Neuronal stem cell (in vitro differentiated cells): ENCODE measurements around the gene AGAP1.

Source experiments
- DNase-seq: peaks from one replicate; pipeline ENCODE4 v3.0.0-alpha.2; 2013; ENCODE audit warnings: low spot score
- H2AFZ ChIP-seq: one replicate; pipeline ENCODE4 v1.6.1; 2013; ENCODE audit warnings: mild to moderate bottlenecking, low read length, inconsistent platforms
- H2AK5ac ChIP-seq: 2 replicates; pipeline ENCODE4 v1.6.1; 2013; ENCODE audit warnings: low read depth, mild to moderate bottlenecking, inconsistent platforms, low read length, moderate library complexity, mixed read lengths
- H2BK120ac ChIP-seq: 2 replicates; pipeline ENCODE4 v1.6.1; 2013; ENCODE audit warnings: low read depth, mild to moderate bottlenecking, inconsistent platforms, low read length, moderate library complexity, mixed read lengths
- H2BK12ac ChIP-seq: one replicate; pipeline ENCODE4 v1.6.1; 2013; ENCODE audit warnings: low read length, inconsistent platforms
- H2BK15ac ChIP-seq: 2 replicates; pipeline ENCODE4 v1.6.1; 2013; ENCODE audit warnings: mild to moderate bottlenecking, low read length, inconsistent platforms, mixed read lengths
- H2BK5ac ChIP-seq: one replicate; pipeline ENCODE4 v1.6.1; 2013; ENCODE audit warnings: inconsistent platforms, mild to moderate bottlenecking, low read length, moderate library complexity
- H3K14ac ChIP-seq: one replicate; pipeline ENCODE4 v1.6.1; 2013; ENCODE audit warnings: low read length, inconsistent platforms
- H3K18ac ChIP-seq: 2 replicates; pipeline ENCODE4 v1.6.1; 2013; ENCODE audit warnings: low read length, inconsistent platforms
- H3K23ac ChIP-seq: 2 replicates; pipeline ENCODE4 v1.6.1; 2013; ENCODE audit warnings: low read depth, mild to moderate bottlenecking, mixed read lengths, low read length, inconsistent platforms; ENCODE audit not compliant: poor library complexity
- H3K27ac ChIP-seq: replicated peaks from 3 replicates; pipeline ENCODE4 v1.5.1; 2013; ENCODE audit warnings: low read length, inconsistent platforms
- H3K27me3 ChIP-seq, 3 experiments: 2 replicates each; pipeline ENCODE4 v1.6.1; 2013; ENCODE audit warnings: low read length in 3 of 3, mild to moderate bottlenecking in 2 of 3, inconsistent platforms in 1 of 3, low read depth in 1 of 3, mixed read lengths in 1 of 3, moderate library complexity in 1 of 3; ENCODE audit not compliant: control insufficient read depth in 3 of 3, insufficient read depth in 3 of 3
- H3K36me3 ChIP-seq, 2 donors: replicated peaks in 1 of 2; 2 replicates each; pipeline ENCODE4 v1.6.1; 2013; ENCODE audit warnings: low read length in 2 of 2; ENCODE audit not compliant: control insufficient read depth in 2 of 2, insufficient read depth in 2 of 2
- H3K4ac ChIP-seq: 2 replicates; pipeline ENCODE4 v1.6.1; 2013; ENCODE audit warnings: inconsistent platforms, mild to moderate bottlenecking, low read length, moderate library complexity
- H3K4me1 ChIP-seq, 2 donors: 1 replicate in 1 of 2; 2 replicates in 1 of 2; pipeline ENCODE4 v1.6.1; 2013; ENCODE audit warnings: low read length in 2 of 2, low read depth in 1 of 2; ENCODE audit not compliant: control insufficient read depth in 2 of 2, insufficient read depth in 1 of 2
- H3K4me2 ChIP-seq: one replicate; pipeline ENCODE4 v1.6.1; 2013; ENCODE audit warnings: mild to moderate bottlenecking, low read length, inconsistent platforms; ENCODE audit not compliant: insufficient read depth, poor library complexity, severe bottlenecking
- H3K4me3 ChIP-seq, 2 donors: 2 replicates each; pipeline ENCODE4 v1.5.1; 2013; ENCODE audit warnings: low read length in 2 of 2, mild to moderate bottlenecking in 2 of 2, inconsistent platforms in 1 of 2, moderate library complexity in 1 of 2
- H3K79me1 ChIP-seq: one replicate; pipeline ENCODE4 v1.6.1; 2013; ENCODE audit warnings: low read depth, mild to moderate bottlenecking, inconsistent platforms, low read length, moderate library complexity
- H3K9ac ChIP-seq: one replicate; pipeline ENCODE4 v1.6.1; 2013; ENCODE audit warnings: mild to moderate bottlenecking, low read depth, low read length, inconsistent platforms; ENCODE audit not compliant: poor library complexity
- H3K9me3 ChIP-seq, 2 donors: replicated peaks in 1 of 2; 2 replicates each; pipeline versions ENCODE3 to v1.6.1; 2013; ENCODE audit warnings: low read length in 2 of 2, mild to moderate bottlenecking in 2 of 2, inconsistent platforms in 1 of 2, low read depth in 1 of 2, mixed read lengths in 1 of 2, moderate library complexity in 1 of 2; ENCODE audit not compliant: control insufficient read depth in 2 of 2, insufficient read depth in 1 of 2
- H4K8ac ChIP-seq: one replicate; pipeline ENCODE4 v1.6.1; 2013; ENCODE audit warnings: low read depth, mild to moderate bottlenecking, inconsistent platforms, low read length, moderate library complexity
- H4K91ac ChIP-seq: one replicate; pipeline ENCODE4 v1.6.1; 2013; ENCODE audit warnings: low read length, low read depth, mild to moderate bottlenecking, inconsistent platforms; ENCODE audit not compliant: poor library complexity
- WGBS, 2 donors: extraction: QIAGEN DNeasy Blood & Tissue Kit; methylation state at CpG; one replicate each; pipeline ENCODE4 v1.1.7; 2013; ENCODE audit warnings: missing lambda C conversion rate in 2 of 2, mixed read lengths in 1 of 2; ENCODE audit not compliant: insufficient read length in 2 of 2, insufficient replicate concordance in 1 of 2; ENCODE audit errors: extremely low coverage in 2 of 2; 5-methylcytosine and 5-hydroxymethylcytosine counted together

The AGAP1 gene

GRCh38 chr2:235478609-235479008 lies 15.2 kb upstream of the AGAP1 start:
- Histone ChIP-seq H3K4me3 (no peak overlapping the region), H3K4me2 (no peak overlapping the region), H3K18ac (no peak overlapping the region), H3K4ac (no peak overlapping the region), H3K14ac (no peak overlapping the region), H3K79me1 (no peaks in the 10 kb centered on the region), H3K9ac (no peak overlapping the region), H3K27me3 (peaks cover 0 to 7% (median 0%) of the 10 kb centered on the region in 3 experiments), H3K36me3 (no peaks in the 10 kb centered on the region), H4K8ac (no peak overlapping the region), H3K27ac (no peak overlapping the region), H2AFZ (no peak overlapping the region), H2BK120ac (no peak overlapping the region), H2BK12ac (no peak overlapping the region), H2BK15ac (no peak overlapping the region), H3K4me1 (no peaks in the 10 kb centered on the region), H2AK5ac (no peak overlapping the region), H3K9me3 (peaks cover 0 to 1% of the 10 kb centered on the region in 2 donors), H3K23ac (no peak overlapping the region), H4K91ac (no peak overlapping the region), H2BK5ac (no peak overlapping the region)
- no CpG with 5 or more reads among the region's 6 CpGs for WGBS, 2 donors
- no peak for DNase-seq

- Histone ChIP-seq H4K91ac (no peak overlapping the region), H2BK12ac (no peak overlapping the region), H3K14ac (no peak overlapping the region), H3K23ac (no peak overlapping the region), H2BK120ac (no peak overlapping the region), H4K8ac (no peak overlapping the region), H3K4ac (no peak overlapping the region), H3K4me3 (no peak overlapping the region), H3K27ac (no peak overlapping the region), H3K79me1 (no peaks in the 10 kb centered on the region), H3K36me3 (no peaks in the 10 kb centered on the region), H3K4me2 (no peak overlapping the region), H3K27me3 (peaks cover 0 to 7% (median 0%) of the 10 kb centered on the region in 3 experiments), H3K9ac (no peak overlapping the region), H3K18ac (peak overlapping the region; percentile 53), H2AFZ (no peak overlapping the region), H3K4me1 (no peaks in the 10 kb centered on the region), H3K9me3 (peaks cover 0 to 1% of the 10 kb centered on the region in 2 donors), H2AK5ac (no peak overlapping the region), H2BK5ac (no peak overlapping the region), H2BK15ac (peak overlapping the region; percentile 19)
- WGBS, 2 donors = no CpG with 5 or more reads among the region's 11 CpGs
- DNase-seq = no peak
Observed at GRCh38 chr2:235479604-235480003, 14.2 kb upstream of the AGAP1 start.

- Histone ChIP-seq H2BK12ac (no peak overlapping the region), H3K9me3 (peaks cover 0 to 1% of the 10 kb centered on the region in 2 donors), H3K4me2 (no peak overlapping the region), H2AK5ac (no peak overlapping the region), H2BK5ac (no peak overlapping the region), H3K27me3 (peaks cover 0 to 7% (median 0%) of the 10 kb centered on the region in 3 experiments), H3K18ac (no peak overlapping the region), H3K4ac (no peak overlapping the region), H3K23ac (no peak overlapping the region), H2AFZ (no peak overlapping the region), H4K91ac (no peak overlapping the region), H3K14ac (no peak overlapping the region), H4K8ac (no peak overlapping the region), H3K27ac (no peak overlapping the region), H3K9ac (no peak overlapping the region), H2BK120ac (no peak overlapping the region), H3K4me3 (no peak overlapping the region), H3K36me3 (no peaks in the 10 kb centered on the region), H3K79me1 (no peaks in the 10 kb centered on the region), H3K4me1 (no peaks in the 10 kb centered on the region), H2BK15ac (no peak overlapping the region)
- DNase-seq = no peak
- WGBS, 2 donors = no CpG with 5 or more reads among the region's 4 CpGs
Observed at GRCh38 chr2:235480614-235481013, 13.2 kb upstream of the AGAP1 start.

GRCh38 chr2:235483313-235483712 lies 10.5 kb upstream of the AGAP1 start:
- H3K4me2 ChIP-seq = no peak overlapping the region
- no peaks in the 10 kb centered on the region for H3K4me1 ChIP-seq
- no CpG with 5 or more reads among the region's 4 CpGs for WGBS, 2 donors

More at GRCh38 chr2:235483313-235483712, 10.5 kb upstream of the AGAP1 start:
- no peak overlapping the region for H2BK15ac ChIP-seq
- no peak overlapping the region for H3K18ac ChIP-seq
- H3K14ac ChIP-seq = no peak overlapping the region
- H3K27me3 ChIP-seq = peaks cover 0 to 7% (median 0%) of the 10 kb centered on the region in 3 experiments
- no peak for DNase-seq
- H2AFZ ChIP-seq = no peak overlapping the region
- no peak overlapping the region for H2AK5ac ChIP-seq
- H3K79me1 ChIP-seq = no peaks in the 10 kb centered on the region
- no peaks in the 10 kb centered on the region for H3K36me3 ChIP-seq
- no peak overlapping the region for H2BK5ac ChIP-seq
- no peak overlapping the region for H3K27ac ChIP-seq
- H3K9me3 ChIP-seq = no peaks in the 10 kb centered on the region
- peak overlapping the region; percentile 64 for H3K9ac ChIP-seq
- no peak overlapping the region for H4K91ac ChIP-seq
- no peak overlapping the region for H4K8ac ChIP-seq
- H3K23ac ChIP-seq = no peak overlapping the region
- no peak overlapping the region for H2BK120ac ChIP-seq
- no peak overlapping the region for H3K4me3 ChIP-seq
- no peak overlapping the region for H3K4ac ChIP-seq
- H2BK12ac ChIP-seq = no peak overlapping the region
